ENCODE results near the gene GRID2.

DNA sequence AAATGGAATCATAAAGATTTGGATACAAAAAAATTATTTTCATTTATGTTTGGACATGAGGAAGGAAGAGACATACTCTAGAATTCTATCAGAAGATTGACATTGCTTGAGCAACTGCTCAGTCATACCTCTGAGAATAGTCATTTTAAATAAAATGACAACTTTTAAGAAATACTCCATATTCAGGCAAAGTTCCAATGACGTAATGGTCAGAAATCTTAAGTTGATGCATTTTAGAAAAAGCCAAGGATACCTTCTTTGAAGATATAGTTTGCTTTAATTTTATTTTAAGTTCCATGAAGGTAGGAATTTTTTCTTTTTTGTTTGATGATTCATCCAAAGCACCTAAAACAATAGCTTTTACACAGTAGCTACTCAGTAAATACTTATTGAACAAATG is 1414.5 kb downstream of the GRID2 start:
- no peak for TF ChIP-seq CTCF (conservative IDR thresholded peaks at IDR 0.05 in 1 of 2, IDR thresholded peaks at IDR 0.05 in 1 of 2; ENCODE audit: low read depth in 1 of 2, low read length in 2 of 2)
- TF ChIP-seq EZH2 (IDR thresholded peaks at IDR 0.05; ENCODE audit: low read length, missing control alignments), result no peak

All from fibroblast of lung (primary cell).